Neutrophil (primary cell): Measurements from ENCODE around the gene RSU1.
A peak's percentile ranks its signal among the peaks of the same experiment; 100 is the strongest.

Source experiments
- H3K27ac ChIP-seq: fragments of 200-600 bp; sonication (generic); 2 replicates; pipeline ENCODE4 v1.5.1; 2016; ENCODE audit warnings: mild to moderate bottlenecking, moderate library complexity
- H3K27me3 ChIP-seq: fragments of 200-600 bp; sonication (generic); 2 replicates; pipeline ENCODE4 v1.6.0; 2016; ENCODE audit warnings: mild to moderate bottlenecking
- H3K36me3 ChIP-seq: fragments of 200-600 bp; sonication (generic); 2 replicates; pipeline ENCODE4 v1.5.1; 2017
- H3K4me1 ChIP-seq, 2 experiments: fragments of 200-600 bp in 1 of 2; sonication (generic) in 1 of 2; 1 replicate in 1 of 2; 2 replicates in 1 of 2; pipeline versions ENCODE4 v1.5.1 to v1.6.1; 2013 to 2016; ENCODE audit warnings: low read depth in 1 of 2, low read length in 1 of 2, mild to moderate bottlenecking in 1 of 2, moderate library complexity in 1 of 2; ENCODE audit not compliant: control insufficient read depth in 1 of 2, insufficient read depth in 1 of 2
- H3K4me3 ChIP-seq, 2 experiments: fragments of 200-600 bp in 1 of 2; sonication (generic) in 1 of 2; 1 replicate in 1 of 2; 2 replicates in 1 of 2; pipeline ENCODE4 v1.5.1; 2013 to 2016; ENCODE audit warnings: low read depth in 1 of 2, low read length in 1 of 2, mild to moderate bottlenecking in 1 of 2, moderate library complexity in 1 of 2
- H3K9me3 ChIP-seq: fragments of 200-600 bp; sonication (generic); 2 replicates; pipeline ENCODE4 v1.5.1; 2016
- TF ChIP-seq, protein P1 (sequence below): fragments of 200-600 bp; sonication (generic); IDR thresholded peaks from 2 replicates; pipeline ENCODE4 v1.5.1; 2016; ENCODE audit warnings: antibody characterized with exemption

Gene RSU1

DNA sequence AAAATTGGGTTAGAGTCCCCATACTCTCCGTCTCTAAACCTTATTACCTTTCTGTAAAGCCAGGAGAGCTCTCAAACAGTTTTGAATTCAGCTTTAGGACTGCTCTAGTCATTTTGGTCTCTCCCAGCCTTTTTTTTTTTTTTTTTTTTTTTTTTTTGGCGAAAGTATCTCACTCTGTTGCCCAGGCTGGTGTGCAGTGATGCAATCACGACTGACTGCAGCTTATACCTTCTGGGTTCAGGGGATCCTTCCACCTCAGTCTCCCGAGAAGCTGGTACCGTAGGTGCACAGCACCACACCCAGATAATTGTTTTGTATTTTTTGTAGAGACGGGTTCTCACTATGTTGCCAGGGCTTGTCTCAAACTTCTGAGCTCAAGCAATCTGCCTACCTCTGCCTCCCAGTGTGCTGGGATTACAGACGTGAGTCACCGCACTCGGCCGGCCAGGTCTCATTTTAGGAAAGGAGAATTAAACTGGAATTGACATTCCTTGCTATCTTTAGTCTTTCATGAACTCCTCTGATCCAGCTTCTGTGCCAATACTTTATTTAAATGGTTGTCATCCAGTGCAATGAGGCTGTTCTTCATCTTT lies 31.4 kb upstream of the RSU1 start:
- Histone ChIP-seq H3K9me3 (no peaks in the 10 kb centered on the region), H3K4me1 (no peaks in the 10 kb centered on the region), H3K36me3 (no peaks in the 10 kb centered on the region), H3K4me3 (no peak overlapping the region), H3K27ac (no peak overlapping the region), H3K27me3 (no peaks in the 10 kb centered on the region)
- TF ChIP-seq, protein P1, sequence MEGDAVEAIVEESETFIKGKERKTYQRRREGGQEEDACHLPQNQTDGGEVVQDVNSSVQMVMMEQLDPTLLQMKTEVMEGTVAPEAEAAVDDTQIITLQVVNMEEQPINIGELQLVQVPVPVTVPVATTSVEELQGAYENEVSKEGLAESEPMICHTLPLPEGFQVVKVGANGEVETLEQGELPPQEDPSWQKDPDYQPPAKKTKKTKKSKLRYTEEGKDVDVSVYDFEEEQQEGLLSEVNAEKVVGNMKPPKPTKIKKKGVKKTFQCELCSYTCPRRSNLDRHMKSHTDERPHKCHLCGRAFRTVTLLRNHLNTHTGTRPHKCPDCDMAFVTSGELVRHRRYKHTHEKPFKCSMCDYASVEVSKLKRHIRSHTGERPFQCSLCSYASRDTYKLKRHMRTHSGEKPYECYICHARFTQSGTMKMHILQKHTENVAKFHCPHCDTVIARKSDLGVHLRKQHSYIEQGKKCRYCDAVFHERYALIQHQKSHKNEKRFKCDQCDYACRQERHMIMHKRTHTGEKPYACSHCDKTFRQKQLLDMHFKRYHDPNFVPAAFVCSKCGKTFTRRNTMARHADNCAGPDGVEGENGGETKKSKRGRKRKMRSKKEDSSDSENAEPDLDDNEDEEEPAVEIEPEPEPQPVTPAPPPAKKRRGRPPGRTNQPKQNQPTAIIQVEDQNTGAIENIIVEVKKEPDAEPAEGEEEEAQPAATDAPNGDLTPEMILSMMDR: no peak

DNA sequence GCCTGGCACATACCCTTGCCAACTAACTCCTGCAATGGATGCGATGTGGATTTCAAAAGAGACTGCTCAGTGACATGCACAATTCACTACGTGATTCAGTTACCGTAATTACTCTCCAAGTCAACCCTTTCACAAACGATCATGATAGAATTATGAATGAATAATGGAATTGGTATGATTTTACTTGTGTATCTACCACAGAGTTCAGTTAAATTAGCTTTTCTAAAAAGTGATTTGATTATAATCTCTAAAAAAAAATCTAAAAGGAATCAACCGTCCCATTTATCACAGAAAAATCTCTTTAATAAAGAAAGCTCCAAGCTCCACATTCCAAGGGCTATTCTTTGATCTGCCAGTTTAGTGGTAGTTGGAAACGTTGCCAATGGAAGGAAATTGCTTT lies 30.4 kb upstream of the RSU1 start:
- Histone ChIP-seq H3K9me3 (no peaks in the 10 kb centered on the region), H3K36me3 (no peaks in the 10 kb centered on the region), H3K4me1 (no peaks in the 10 kb centered on the region), H3K27ac (no peak overlapping the region), H3K27me3 (no peaks in the 10 kb centered on the region), H3K4me3 (no peak overlapping the region)
- TF ChIP-seq, protein P1: no peak

DNA sequence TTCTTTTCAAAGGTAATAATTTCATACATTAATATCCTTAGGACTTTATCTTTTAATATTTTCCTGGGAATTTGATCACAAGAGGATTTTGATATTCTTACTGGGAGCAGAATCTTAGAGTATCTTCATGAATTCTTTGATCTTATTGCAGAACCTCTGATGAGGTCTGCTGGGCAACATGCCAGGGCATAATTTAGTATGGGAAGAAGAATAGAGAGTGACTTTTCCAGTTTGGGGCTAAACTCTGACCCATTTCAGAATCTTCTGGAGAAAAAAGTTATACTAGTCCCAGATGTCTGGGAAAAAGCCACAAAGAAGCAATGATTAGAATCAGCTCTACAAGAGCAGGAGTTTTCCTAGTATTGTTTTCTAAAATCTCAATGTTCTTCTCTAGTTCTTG lies 28.0 kb upstream of the RSU1 start:
- TF ChIP-seq, protein P1: no peak
- Histone ChIP-seq H3K27me3 (no peaks in the 10 kb centered on the region), H3K4me1 (no peaks in the 10 kb centered on the region), H3K9me3 (no peaks in the 10 kb centered on the region), H3K36me3 (no peaks in the 10 kb centered on the region), H3K27ac (no peak overlapping the region), H3K4me3 (no peak overlapping the region)

DNA sequence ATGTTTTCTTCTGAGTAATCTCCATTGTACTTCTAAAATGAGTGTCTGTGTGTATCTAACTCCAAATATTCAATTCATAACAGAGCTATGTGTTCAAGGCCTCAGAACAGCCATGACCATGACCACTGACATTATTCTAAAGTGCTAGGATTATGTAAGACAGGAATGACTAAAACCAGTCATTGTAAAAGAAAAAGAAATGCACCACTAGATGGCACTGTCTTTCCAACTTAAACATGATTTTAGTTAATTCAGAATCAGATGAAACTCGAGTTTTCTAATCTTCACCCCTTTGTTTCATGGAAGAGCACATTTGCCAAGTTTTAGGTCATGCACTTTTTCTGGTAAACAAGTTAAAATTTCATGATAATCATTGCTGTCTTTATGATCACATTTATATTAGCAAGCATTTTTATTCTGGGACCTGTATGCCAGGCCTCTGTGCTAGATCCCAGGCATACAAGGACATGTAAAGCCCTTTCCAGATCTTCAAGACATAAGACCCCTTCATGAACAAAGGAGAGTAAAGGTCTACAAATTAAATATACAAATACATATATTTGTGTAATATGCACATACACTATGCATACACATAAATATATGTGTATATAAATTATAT lies 26.1 kb upstream of the RSU1 start:
- Histone ChIP-seq H3K27me3 (no peaks in the 10 kb centered on the region), H3K36me3 (no peaks in the 10 kb centered on the region), H3K4me3 (no peak overlapping the region), H3K27ac (no peak overlapping the region), H3K4me1 (no peaks in the 10 kb centered on the region), H3K9me3 (no peaks in the 10 kb centered on the region)
- TF ChIP-seq, protein P1: peak; percentile 61

DNA sequence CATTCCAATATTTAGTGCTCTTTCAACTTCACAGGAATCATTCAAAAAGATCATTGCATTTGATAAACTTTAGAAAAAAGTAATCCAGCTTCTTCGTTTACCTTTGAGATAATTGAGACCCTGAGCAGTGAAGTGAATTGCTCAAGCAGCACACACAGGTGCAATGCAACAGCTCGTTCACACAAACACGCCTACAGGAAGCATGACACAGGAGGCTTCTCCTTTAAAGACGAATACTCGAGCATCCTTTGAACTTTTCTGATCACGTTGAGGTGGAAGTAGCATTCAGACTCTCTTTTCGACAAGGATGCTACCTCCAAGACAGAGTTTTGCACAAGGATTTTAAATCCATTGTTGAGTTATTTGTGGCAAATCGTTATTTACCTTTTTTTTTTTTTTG lies 18.0 kb upstream of the RSU1 start:
- no peak overlapping the region for H3K27ac ChIP-seq
- no peaks in the 10 kb centered on the region for H3K4me1 ChIP-seq
- H3K9me3 ChIP-seq: no peaks in the 10 kb centered on the region
- TF ChIP-seq, protein P1: no peak
- no peak overlapping the region for H3K4me3 ChIP-seq
- peaks cover 13% of the 10 kb centered on the region for H3K27me3 ChIP-seq
- no peaks in the 10 kb centered on the region for H3K36me3 ChIP-seq
